Measurements from ENCODE around the gene TLK2. TPM values are rescaled to one million over a fixed set of nuclear protein-coding genes. Genes with fewer than 3 reads are reported as not detected.

The TLK2 gene
- total RNA-seq, 2 experiments from 2014 or later = 24.8 to 26.8 TPM

GRCh38 chr17:62662855-62663254 is 184.2 kb downstream of the TLK2 start:
- peaks cover 3% of the 10 kb centered on the region for H3K36me3 Mint-ChIP-seq (ENCODE audit: low read depth)

More at GRCh38 chr17:62662855-62663254, 184.2 kb downstream of the TLK2 start:
- Mint-ChIP-seq H3K27me3 (peaks cover 4% of the 10 kb centered on the region), H3K4me3 (no peak overlapping the region), H3K4me1 (ENCODE audit: low read depth) (peaks cover 8% of the 10 kb centered on the region), H3K27ac (no peak overlapping the region), H3K9me3 (peaks cover 13% of the 10 kb centered on the region)
- TF ChIP-seq, protein P1, sequence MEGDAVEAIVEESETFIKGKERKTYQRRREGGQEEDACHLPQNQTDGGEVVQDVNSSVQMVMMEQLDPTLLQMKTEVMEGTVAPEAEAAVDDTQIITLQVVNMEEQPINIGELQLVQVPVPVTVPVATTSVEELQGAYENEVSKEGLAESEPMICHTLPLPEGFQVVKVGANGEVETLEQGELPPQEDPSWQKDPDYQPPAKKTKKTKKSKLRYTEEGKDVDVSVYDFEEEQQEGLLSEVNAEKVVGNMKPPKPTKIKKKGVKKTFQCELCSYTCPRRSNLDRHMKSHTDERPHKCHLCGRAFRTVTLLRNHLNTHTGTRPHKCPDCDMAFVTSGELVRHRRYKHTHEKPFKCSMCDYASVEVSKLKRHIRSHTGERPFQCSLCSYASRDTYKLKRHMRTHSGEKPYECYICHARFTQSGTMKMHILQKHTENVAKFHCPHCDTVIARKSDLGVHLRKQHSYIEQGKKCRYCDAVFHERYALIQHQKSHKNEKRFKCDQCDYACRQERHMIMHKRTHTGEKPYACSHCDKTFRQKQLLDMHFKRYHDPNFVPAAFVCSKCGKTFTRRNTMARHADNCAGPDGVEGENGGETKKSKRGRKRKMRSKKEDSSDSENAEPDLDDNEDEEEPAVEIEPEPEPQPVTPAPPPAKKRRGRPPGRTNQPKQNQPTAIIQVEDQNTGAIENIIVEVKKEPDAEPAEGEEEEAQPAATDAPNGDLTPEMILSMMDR (IDR thresholded peaks at IDR 0.05) = no peak
- intact Hi-C loops (cut with micrococcal nuclease) = no loop called here
- no peak for DNase-seq
- no peak for ATAC-seq
- ChIA-PET POLR2A (interaction anchor here (1.2 kb wide), 1 partner anchor 9 kb away, joined by 3 read pairs; no protein-coding TSS in a partner anchor), CTCF (no interaction called here)

Other genes with a start within 250 kb of the TLK2 start
- not detected for gene EFCAB3, start 98.3 kb upstream of the TLK2 start, total RNA-seq
- gene METTL2A, start 54.9 kb upstream of the TLK2 start, total RNA-seq = 10 to 100 TPM; 29.7 to 29.8 TPM
- gene MRC2, start 148.8 kb downstream of the TLK2 start, total RNA-seq = 1 to 10 TPM; 8.1 to 9.0 TPM